CD4-positive, alpha-beta T cell (primary cell): ENCODE measurements around the gene USO1. TPM values are rescaled to one million over a fixed set of nuclear protein-coding genes. Genes with fewer than 3 reads are reported as not detected.
"Not testable (repeated sequence)": the region's sequence is repeated elsewhere in the genome, so short reads cannot be mapped to it uniquely, and the experiment has no call there.

ENCODE experiments used
- ATAC-seq: fragments of 200-7000 bp; cut with Tn5 transposase; one replicate; pipeline ENCODE4 v1.10.0; 2022; ENCODE audit warnings: mild to moderate bottlenecking; ENCODE audit not compliant: poor library complexity
- CTCF ChIA-PET: fragments of 350-600 bp; sonication (Branson Sonifier 250); formaldehyde crosslinking; loops from one replicate; lab custom pipeline; 2021; ENCODE audit warnings: antibody characterized with exemption, inconsistent platforms; lab: Charles Lee
- POLR2A ChIA-PET: fragments of 350-600 bp; sonication (Branson Sonifier 250); formaldehyde crosslinking; loops from one replicate; lab custom pipeline; 2021; ENCODE audit warnings: antibody characterized with exemption, inconsistent platforms; lab: Charles Lee
- DNase-seq, 14 experiments: peaks; one replicate each; pipeline ENCODE4 v3.0.0-alpha.2; 2013 to 2020; ENCODE audit warnings: mixed read lengths in 2 of 14
- H3K27ac ChIP-seq, 2 donors: one replicate each; pipeline versions ENCODE4 v1.5.1 to v1.7.0; 2013; ENCODE audit warnings: low read length in 2 of 2, low read depth in 1 of 2, mild to moderate bottlenecking in 1 of 2
- H3K27me3 ChIP-seq, 2 experiments: 1 replicate in 1 of 2; 2 replicates in 1 of 2; pipeline versions ENCODE4 v1.6.1 to v1.7.0; 2013; ENCODE audit warnings: low read length in 2 of 2, control low read depth in 1 of 2, mild to moderate bottlenecking in 1 of 2, moderate library complexity in 1 of 2; ENCODE audit not compliant: insufficient read depth in 2 of 2, control insufficient read depth in 1 of 2
- H3K36me3 ChIP-seq: one replicate; pipeline ENCODE4 v1.6.1; 2013; ENCODE audit warnings: low read length, control low read depth; ENCODE audit not compliant: insufficient read depth
- H3K4me1 ChIP-seq: one replicate; pipeline ENCODE4 v1.6.1; 2013; ENCODE audit warnings: low read length, control low read depth; ENCODE audit not compliant: insufficient read depth
- H3K4me3 ChIP-seq: one replicate; pipeline ENCODE4 v1.5.1; 2013; ENCODE audit warnings: mild to moderate bottlenecking, low read length, moderate library complexity
- H3K9me3 ChIP-seq, 2 experiments: 1 replicate in 1 of 2; 2 replicates in 1 of 2; pipeline versions ENCODE4 v1.6.1 to v1.7.0; 2013; ENCODE audit warnings: low read length in 2 of 2, mild to moderate bottlenecking in 2 of 2, control low read depth in 1 of 2, moderate library complexity in 1 of 2; ENCODE audit not compliant: control insufficient read depth in 1 of 2, insufficient read depth in 1 of 2
- H3K27ac Mint-ChIP-seq: one replicate; pipeline ENCODE4 v1.8.0; 2020; ENCODE audit warnings: mixed read lengths
- H3K27me3 Mint-ChIP-seq: one replicate; pipeline ENCODE4 v1.8.0; 2021; ENCODE audit warnings: mixed read lengths
- H3K36me3 Mint-ChIP-seq: one replicate; pipeline ENCODE4 v1.8.0; 2021; ENCODE audit warnings: low read depth, mixed read lengths
- H3K4me1 Mint-ChIP-seq: one replicate; pipeline ENCODE4 v1.8.0; 2021; ENCODE audit warnings: low read depth, mixed read lengths
- H3K4me3 Mint-ChIP-seq: one replicate; pipeline ENCODE4 v1.8.0; 2020; ENCODE audit warnings: mild to moderate bottlenecking, mixed read lengths
- H3K9me3 Mint-ChIP-seq: one replicate; pipeline ENCODE4 v1.8.0; 2020; ENCODE audit warnings: mixed read lengths
- intact Hi-C, 2 experiments: fragments of 100-400 bp; cut with DNase I in 1 of 2; cut with micrococcal nuclease in 1 of 2; formaldehyde crosslinking; loops; one replicate each; pipeline versions ENCODE4 v1.15.1 to v1.9.0; 2023 to 2025; cut with DNase I, micrococcal nuclease
- total RNA-seq, 174 experiments: library from RNA in 2 of 174; stranded (reverse) in 2 of 174; gene quantifications; one replicate each; pipeline ENCODE4 v1.2.3 and lab custom pipeline; 2021 to 2026
- TF ChIP-seq, protein P1 (sequence below): fragments of 200-600 bp; IDR thresholded peaks from one replicate; pipeline ENCODE4 v1.8.0; 2022; ENCODE audit warnings: antibody characterized with exemption, mild to moderate bottlenecking

The USO1 gene
- total RNA-seq, 2 experiments from 2014 or later, result 10.5 to 10.9 TPM

DNA sequence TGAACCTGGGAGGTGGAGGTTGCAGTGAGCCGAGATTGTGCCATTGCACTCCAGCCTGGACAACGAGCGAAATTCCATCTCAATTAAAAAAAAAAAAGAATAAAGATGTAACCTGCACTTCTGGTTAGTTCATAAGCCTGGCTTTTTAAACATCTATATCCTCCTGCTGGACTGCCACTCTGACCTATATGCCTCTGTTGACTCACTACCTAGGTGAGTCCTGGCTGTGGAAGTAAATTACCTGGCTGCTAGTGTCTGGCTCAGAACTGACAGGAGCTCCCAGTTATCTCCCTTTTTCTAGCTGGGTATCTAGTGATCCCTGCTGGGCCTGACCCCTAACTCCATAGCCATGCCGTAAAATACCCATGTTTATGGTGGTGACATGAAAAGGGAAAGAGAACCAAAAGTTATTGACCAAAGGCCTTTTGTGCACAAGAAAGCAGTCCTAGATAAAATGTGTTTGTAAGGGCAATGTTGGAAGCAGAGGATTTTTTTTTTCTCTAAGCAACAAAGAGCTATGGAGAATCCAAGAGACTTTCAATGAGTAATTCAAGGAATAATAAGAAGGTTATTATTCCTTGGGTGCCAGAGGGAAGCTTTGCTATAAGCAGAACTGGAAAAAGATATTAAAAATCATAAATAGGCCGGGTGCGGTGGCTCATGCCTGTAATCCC, 40.8 kb upstream of the USO1 start:
- H3K4me3 Mint-ChIP-seq, result peak overlapping the region; percentile 42
- no peaks in the 10 kb centered on the region for H3K27me3 Mint-ChIP-seq
- no peak for DNase-seq
- TF ChIP-seq, protein P1, sequence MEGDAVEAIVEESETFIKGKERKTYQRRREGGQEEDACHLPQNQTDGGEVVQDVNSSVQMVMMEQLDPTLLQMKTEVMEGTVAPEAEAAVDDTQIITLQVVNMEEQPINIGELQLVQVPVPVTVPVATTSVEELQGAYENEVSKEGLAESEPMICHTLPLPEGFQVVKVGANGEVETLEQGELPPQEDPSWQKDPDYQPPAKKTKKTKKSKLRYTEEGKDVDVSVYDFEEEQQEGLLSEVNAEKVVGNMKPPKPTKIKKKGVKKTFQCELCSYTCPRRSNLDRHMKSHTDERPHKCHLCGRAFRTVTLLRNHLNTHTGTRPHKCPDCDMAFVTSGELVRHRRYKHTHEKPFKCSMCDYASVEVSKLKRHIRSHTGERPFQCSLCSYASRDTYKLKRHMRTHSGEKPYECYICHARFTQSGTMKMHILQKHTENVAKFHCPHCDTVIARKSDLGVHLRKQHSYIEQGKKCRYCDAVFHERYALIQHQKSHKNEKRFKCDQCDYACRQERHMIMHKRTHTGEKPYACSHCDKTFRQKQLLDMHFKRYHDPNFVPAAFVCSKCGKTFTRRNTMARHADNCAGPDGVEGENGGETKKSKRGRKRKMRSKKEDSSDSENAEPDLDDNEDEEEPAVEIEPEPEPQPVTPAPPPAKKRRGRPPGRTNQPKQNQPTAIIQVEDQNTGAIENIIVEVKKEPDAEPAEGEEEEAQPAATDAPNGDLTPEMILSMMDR, result no peak
- no peaks in the 10 kb centered on the region for H3K36me3 ChIP-seq
- H3K9me3 Mint-ChIP-seq, result peaks cover 3% of the 10 kb centered on the region
- H3K4me1 ChIP-seq, result peaks cover 16% of the 10 kb centered on the region
- intact Hi-C loops, result no loop called here
- no peak for ATAC-seq
- no peak overlapping the region for H3K27ac ChIP-seq
- POLR2A ChIA-PET, result interaction anchor here (2.0 to 2.6 kb wide), 2 partner anchors 10 to 41 kb away, joined by 11 to 28 read pairs; partner anchors contain the start of genes G3BP2 and USO1
- peak overlapping the region; percentile 78 for H3K27ac Mint-ChIP-seq
- no peaks in the 10 kb centered on the region for H3K9me3 ChIP-seq
- H3K4me1 Mint-ChIP-seq, result peaks cover 44% of the 10 kb centered on the region
- no peaks in the 10 kb centered on the region for H3K36me3 Mint-ChIP-seq
- CTCF ChIA-PET, result interaction anchor here (1.1 to 1.2 kb wide), 3 partner anchors 41 to 45 kb away, joined by 4 to 6 read pairs (median 4); partner anchors contain the start of gene USO1
- H3K27me3 ChIP-seq, result no peaks in the 10 kb centered on the region
- H3K4me3 ChIP-seq, result no peak overlapping the region

DNA sequence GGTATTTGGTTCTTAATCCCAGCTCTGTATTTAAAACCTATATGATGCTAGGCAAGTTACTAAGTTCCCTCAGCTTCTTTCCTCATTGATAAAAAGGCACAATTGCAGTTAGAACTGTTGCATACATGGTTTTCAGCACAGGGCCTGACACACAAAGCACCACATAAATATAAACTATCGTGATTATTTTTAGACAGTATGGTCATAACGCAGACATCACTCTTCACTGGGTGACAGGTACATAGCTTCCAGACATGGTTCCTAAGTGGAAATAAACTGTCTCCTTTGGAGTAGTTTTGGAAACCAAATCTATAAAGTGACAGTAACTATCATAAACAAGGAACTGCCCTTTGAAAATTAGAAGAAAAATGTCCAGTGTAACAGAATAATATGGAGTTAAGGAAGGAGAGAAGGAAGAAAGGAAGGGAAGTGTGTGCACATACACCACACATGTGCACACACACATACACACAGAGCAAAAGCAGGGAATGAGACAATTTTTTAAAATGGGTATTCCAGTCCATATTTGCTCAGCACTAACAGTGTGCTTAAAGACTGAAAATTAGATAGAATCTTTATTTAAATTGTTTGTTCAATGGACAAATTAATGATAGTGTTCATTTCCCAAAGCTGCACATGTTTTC, 38.7 kb upstream of the USO1 start:
- intact Hi-C loops, result loop anchor here in 1 of 2 experiments (1.0 kb wide), 1 partner anchor 39 kb away; the partner anchor contains the start of gene USO1
- no peaks in the 10 kb centered on the region for H3K27me3 ChIP-seq
- POLR2A ChIA-PET, result interaction anchor here (0.6 to 3.4 kb wide), 4 partner anchors 13 to 39 kb away, joined by 3 to 14 read pairs (median 4); partner anchors contain the start of genes G3BP2 and USO1
- no peak for ATAC-seq
- Mint-ChIP-seq H3K27ac (peak overlapping the region; percentile 43), H3K9me3 (peaks cover 3% of the 10 kb centered on the region), H3K27me3 (no peaks in the 10 kb centered on the region), H3K36me3 (no peaks in the 10 kb centered on the region), H3K4me3 (no peak overlapping the region), H3K4me1 (peaks cover 40% of the 10 kb centered on the region)
- no peaks in the 10 kb centered on the region for H3K36me3 ChIP-seq
- no peaks in the 10 kb centered on the region for H3K9me3 ChIP-seq
- H3K4me1 ChIP-seq, result peaks cover 16% of the 10 kb centered on the region
- CTCF ChIA-PET, result interaction anchor here (0.6 to 0.7 kb wide), 2 partner anchors 19 to 30 kb away, joined by 3 read pairs; no protein-coding TSS in a partner anchor
- TF ChIP-seq, protein P1, result no peak
- no peak overlapping the region for H3K27ac ChIP-seq
- H3K4me3 ChIP-seq, result no peak overlapping the region
- no peak for DNase-seq

DNA sequence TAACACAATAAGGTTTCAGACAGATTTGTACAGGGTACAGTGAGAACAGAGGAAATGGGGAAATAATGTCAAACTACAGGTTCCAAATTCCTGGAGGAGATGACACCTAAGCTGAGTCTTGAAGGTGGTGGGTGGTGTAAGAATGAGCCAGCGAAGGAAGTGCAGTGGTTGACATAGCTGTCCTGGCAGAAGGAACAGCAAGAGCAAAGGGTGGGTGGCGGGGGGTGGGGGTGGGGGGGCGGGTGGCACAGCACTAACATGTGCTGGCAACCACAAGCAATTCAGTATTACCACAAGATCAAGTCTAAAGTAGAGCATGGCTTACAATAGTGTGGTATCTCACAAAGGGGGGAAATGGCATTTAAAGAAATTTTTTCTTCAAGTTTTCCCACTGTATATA, 38.0 kb upstream of the USO1 start:
- ATAC-seq, result peak; percentile 75
- Histone ChIP-seq H3K9me3 (no peaks in the 10 kb centered on the region), H3K27ac (peak overlapping the region in 1 of 2 donors; percentile 9), H3K4me1 (peaks cover 16% of the 10 kb centered on the region), H3K4me3 (no peak overlapping the region), H3K27me3 (no peaks in the 10 kb centered on the region), H3K36me3 (no peaks in the 10 kb centered on the region)
- intact Hi-C loops, result loop anchor here in 1 of 2 experiments (1.0 kb wide), 1 partner anchor 38 kb away; the partner anchor contains the start of gene USO1
- peak in 5 of 14 experiments; percentile 14 to 64 (median 53) for DNase-seq
- Mint-ChIP-seq H3K4me1 (peaks cover 40% of the 10 kb centered on the region), H3K4me3 (no peak overlapping the region), H3K36me3 (no peaks in the 10 kb centered on the region), H3K27ac (peak overlapping the region; percentile 43), H3K27me3 (no peaks in the 10 kb centered on the region), H3K9me3 (peaks cover 3% of the 10 kb centered on the region)
- CTCF ChIA-PET, result no interaction called here
- TF ChIP-seq, protein P1, result no peak
- POLR2A ChIA-PET, result interaction anchor here (0.8 to 3.4 kb wide), 3 partner anchors 13 to 38 kb away, joined by 3 to 14 read pairs (median 4); partner anchors contain the start of genes G3BP2 and USO1

DNA sequence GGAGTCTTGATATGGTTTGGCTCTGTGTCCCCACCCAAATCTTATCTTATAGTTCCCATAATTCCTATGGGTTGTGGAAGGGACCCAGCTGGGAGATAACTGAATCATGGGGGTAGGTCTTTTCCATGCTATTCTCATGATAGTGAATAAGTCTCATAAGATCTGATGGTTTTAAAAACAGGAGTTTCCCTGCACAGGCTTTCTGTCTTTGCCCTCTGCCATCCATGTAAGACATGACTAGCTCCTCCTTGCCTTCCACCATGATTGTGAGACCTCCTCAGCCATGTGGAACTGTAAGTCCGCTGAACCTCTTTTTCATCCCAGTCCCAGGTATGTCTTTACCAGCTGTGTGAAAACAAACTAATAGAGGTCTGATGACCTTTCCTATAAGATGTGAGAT, 37.3 kb upstream of the USO1 start:
- intact Hi-C loops, H3K4me3 Mint-ChIP-seq, H3K36me3 Mint-ChIP-seq, ATAC-seq, H3K36me3 ChIP-seq, H3K27me3 Mint-ChIP-seq, H3K4me3 ChIP-seq, H3K27me3 ChIP-seq, H3K9me3 ChIP-seq, H3K9me3 Mint-ChIP-seq, DNase-seq: not testable (repeated sequence)
- Histone ChIP-seq H3K27ac (peak overlapping the region in 1 of 2 donors; percentile 9), H3K4me1 (peaks cover 16% of the 10 kb centered on the region)
- Mint-ChIP-seq H3K4me1 (peaks cover 35% of the 10 kb centered on the region), H3K27ac (peak overlapping the region; percentile 43)
- CTCF ChIA-PET, result interaction anchor here (0.6 to 0.9 kb wide), 2 partner anchors 34 to 37 kb away, joined by 3 read pairs; partner anchors contain the start of gene USO1
- POLR2A ChIA-PET, result interaction anchor here (0.7 to 3.4 kb wide), 2 partner anchors 14 to 37 kb away, joined by 3 to 14 read pairs; partner anchors contain the start of genes G3BP2 and USO1
